HG02852 (cell line): Measurements from ENCODE around the gene BCL7C.

ENCODE experiments used
- ATAC-seq: cut with Tn5 transposase; IDR thresholded peaks from one replicate; pipeline ENCODE4 v1.9.1; 2021; ENCODE audit warnings: mild to moderate bottlenecking, moderate library complexity; ENCODE audit not compliant: unreplicated experiment

Gene BCL7C

DNA sequence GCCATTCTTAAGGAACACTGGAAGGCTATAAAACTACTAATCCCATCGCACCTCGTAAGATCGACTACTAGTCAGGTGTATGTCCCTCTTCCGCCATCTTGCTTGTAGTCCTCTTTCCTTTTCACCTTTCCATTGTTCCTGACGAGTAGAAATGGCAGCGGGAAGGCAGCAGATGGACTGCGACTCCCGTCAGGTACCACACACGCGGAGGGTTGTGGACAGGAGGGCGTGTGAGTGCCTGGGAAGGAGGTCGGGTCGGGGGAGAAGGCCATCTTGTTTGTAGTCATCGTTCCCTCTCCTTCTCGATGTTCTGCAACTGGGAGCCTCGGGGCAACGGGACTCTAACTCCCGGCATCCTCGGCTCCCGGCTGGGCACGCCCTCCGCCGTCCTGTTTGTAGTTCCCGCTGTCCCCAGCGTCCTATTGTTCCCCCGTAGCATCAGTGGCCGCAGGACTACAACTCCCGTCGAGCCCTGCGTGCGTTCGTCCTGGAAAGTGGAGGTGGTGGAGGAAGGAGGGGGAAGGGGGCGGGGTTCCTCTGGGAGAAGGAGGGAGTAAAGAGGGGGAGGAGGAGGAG is 29.2 kb upstream of the BCL7C start:
- ATAC-seq: peak; percentile 61

DNA sequence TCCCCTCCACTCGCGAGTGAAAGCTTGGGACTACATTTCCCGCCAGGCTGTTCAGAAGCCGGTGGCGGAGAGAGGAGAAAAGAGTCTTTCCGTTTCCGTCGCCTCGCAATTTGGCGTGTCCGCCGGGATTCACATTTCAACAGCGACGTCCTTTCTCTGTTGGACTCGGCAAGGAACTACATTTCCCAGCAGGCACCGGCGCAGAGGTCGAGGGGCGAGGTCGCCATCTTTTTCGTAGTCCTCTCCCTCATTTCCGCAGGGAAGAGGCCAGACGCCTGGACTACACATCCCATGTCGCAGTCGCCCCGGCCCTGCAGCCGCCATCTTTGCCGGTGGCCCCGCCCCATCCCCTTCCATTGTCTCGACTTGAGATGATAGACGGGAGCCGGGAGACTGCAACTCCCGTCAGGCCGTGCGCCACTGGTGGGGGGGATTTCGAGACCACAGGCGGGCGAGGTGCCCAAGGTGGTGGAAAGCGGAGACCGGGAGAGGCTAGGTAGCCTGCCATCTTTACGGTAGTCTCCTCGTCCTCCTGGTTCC is 28.6 kb upstream of the BCL7C start:
- peak; percentile 72 for ATAC-seq

DNA sequence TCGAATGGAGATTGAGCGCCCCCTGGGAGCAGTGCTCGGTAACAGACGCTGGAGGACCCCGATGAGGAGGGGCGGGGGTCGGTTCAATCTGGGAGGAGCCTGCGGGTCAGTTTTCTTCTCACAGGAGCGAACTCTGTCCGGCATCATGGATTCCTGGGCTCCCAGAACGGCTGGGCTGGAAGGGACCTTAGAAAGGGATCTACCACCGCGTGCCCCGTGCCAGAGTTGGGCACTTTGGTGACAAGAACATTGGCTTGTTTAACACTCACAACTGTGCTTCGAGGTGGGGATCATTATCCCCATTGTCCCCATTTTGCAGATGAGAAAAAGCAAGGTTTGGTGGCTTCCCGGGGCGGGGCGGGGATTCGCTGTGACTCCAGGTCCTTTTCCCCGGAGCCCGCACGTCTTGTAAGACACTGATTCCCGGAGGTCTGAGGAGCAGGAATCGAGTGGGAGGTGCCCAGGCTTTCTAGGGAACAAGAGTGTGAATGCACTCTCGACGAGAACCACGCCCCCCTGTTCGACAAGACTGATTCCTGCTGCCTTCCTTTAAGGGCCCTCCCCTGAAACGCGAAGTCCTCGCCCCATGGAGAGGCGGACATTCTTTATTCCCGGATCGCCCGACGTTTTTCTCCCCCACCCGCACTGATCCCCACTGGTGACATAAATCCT is 28.0 kb upstream of the BCL7C start:
- no peak for ATAC-seq

GRCh38 chr16:30921459-30921747 is 27.5 kb upstream of the BCL7C start:
- no peak for ATAC-seq

GRCh38 chr16:30920891-30921290 is 27.0 kb upstream of the BCL7C start:
- ATAC-seq: no peak

DNA sequence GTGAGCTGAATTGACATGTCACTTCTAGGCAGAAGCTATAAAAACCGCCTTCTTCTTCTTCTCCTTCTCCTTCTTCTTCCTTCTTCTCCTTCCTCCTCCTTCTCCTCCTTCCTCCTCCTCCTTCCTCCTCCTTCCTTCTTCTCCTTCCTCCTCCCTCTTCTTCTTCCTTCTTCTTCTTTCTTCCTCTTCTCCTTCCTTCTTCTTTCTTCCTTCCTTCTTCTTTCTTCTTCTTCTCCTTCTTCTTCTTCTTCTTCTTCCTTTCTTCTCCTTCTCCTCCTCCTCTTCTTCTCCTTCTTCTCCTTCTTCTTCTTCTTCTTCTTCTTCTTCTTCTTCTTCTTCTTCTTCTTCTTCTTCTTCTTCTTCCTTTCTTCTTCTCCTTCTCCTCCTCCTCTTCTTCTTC is 24.7 kb upstream of the BCL7C start:
- ATAC-seq: no peak

DNA sequence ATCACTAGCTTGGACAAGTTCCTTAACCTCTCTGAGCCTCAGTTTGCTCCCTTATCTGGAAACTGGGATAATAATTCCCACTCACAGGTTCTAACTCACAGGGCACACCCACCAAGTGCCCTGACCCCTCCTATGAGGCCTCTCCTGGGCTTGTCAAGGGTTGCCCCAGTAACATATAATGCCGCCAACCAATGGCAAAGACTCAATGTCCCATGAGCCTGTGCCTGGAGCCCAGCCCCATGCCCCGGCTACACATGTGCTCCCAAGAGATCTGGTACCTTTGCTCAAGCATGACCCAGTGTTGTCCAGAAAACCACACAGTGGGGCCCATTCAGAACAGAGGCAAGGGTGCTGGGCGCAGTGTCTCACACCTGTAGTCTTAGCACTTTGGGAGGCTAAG is 21.0 kb upstream of the BCL7C start:
- no peak for ATAC-seq

DNA sequence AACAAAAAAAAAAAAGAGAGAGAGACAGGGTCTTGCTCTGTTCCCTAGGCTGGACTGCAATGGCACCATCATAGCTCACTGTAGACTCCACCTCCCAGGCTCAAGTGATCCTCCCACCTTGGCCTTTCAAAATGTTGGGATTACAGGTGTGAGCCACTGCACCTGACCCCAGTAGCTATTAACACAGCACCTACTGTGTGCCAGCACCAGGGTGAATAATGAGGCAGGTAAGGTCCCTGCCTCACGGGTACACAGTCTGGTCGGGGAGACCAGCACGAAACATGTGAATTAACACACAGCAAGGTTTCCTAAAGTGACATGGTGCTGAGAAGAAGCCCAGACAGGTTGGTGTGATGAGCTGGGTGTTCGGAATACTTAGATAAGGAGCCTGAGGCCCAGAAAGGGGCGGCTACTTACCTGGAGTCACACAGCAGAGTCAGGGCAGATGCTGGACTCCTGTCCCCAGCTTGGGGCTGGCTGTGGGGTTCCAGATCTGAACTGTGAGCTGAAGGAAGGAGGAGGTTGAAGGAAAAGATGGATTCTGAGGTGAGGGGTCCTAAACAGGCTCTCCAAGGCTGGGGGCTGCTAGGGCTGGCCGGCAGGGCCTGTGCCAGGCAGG is 19.0 kb upstream of the BCL7C start:
- ATAC-seq: no peak

DNA sequence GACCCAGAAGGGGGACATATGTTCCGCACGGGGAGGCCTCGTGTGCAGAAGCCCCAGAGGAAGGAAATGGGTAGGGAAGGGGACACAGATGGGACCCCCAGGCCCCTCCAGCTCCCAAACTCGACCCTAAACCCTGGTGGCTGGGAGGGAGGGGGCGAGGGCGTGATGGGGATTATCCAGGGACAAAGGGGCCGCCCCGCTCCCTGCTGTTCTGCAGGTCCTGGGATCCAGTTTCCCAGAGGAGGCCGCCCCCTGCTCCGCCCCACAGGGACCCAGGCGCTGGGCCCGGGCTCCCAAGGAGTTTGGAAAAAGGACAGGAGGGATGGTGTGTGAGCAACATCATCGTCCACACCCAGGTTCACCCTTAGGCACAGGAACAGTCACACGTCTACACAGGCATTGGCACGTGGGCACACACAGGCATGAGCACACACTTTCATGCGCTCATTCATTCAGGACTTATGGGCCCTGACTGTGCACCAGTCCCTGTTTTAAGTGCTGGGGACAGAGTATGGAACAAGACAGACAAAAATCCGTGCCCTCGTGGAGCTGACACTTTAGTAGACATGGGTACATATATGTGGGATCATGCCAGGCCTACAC is 16.7 kb upstream of the BCL7C start:
- no peak for ATAC-seq

DNA sequence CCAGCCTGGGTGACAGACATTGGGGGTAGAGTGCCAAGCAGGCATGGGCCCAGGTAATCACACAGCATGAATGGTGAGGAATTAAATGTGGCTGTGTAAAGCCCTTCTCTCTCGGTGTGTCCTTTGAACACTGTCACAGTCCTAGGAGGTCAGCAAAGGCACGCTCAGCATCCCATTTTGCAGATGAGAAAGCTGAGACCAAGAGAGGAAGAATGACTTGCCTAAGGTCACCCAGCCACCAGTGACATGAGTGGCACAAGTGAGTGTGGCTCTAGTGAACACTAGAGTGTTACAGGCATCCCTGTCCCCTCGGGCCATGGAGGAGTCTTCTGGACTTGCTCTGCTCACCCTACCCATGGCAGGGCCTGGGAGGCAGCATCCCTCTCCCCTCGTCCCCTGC is 13.2 kb upstream of the BCL7C start:
- no peak for ATAC-seq

DNA sequence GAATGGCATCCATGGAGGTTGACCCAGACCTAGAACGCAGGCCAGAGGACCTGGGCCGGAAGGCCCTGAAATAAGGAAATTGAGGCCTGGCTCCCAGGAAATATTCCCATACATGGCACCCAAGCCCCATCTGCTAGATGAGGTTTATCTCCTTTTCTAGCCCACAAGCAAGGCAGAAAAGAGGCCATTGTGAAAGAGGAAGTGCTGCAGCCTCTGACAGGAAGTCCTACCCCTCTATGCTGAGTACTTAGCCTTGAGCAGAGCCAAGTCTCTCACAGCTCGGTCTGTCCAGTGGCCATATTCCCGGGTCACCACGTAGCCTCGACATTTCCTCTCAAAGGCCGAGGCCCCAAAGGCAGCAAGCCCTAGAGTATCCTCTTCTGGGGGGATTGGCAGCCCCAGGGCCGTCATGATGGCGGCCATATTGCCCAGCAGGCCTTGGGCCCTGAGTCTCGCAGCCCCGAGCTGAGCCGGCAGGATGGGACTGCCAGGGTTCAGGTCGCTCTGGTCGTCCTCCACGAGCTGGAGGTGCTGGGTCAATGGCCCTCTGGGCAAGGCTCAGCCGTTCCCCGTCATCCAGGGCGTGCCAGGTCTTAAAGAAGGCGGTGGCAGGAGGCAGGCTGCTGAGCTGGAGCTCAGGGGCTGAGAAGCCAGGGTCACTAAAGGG is 10.4 kb upstream of the BCL7C start:
- ATAC-seq: no peak

DNA sequence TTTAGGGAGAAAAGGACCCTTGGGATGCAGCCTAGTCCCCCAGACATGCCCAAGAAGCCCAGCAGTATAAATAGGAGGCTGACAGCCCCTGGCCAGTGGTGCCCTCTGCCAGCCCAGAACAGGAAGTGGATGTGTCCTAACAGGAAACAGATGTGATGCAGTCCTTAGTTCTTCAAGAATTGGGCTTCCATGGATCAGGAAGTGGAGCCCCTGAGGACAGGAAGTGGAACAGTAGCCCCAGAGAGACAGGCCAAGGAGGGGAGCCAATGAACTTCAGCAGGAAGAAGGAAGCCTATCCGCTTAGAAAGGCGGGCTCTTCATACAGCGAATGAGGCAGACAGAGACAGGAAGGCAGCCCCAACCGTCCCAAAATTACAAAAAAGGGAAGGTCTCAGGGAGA is 9.7 kb upstream of the BCL7C start:
- no peak for ATAC-seq

DNA sequence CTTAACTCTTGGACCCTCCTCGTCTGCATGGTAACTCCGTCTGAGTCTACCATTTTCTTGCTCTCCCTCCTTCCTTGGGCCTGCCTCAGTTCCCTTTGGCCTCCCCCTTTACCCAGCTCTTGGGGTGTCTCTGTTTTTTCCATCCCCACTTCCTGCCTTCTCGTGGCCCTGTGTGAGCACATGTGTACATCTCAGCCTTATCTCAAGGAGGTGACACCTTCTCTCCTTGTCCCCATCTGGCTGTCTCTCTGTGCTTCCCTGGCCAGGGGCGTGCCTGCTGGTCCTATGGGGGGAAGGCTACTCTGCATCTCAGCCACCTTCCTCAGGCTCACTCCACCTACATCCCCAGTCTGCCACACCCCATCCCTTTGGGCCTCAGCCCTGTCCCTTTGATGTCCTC is 9.1 kb upstream of the BCL7C start:
- no peak for ATAC-seq

GRCh38 chr16:30902029-30902972 is 8.4 kb upstream of the BCL7C start:
- ATAC-seq: peak; percentile 66

DNA sequence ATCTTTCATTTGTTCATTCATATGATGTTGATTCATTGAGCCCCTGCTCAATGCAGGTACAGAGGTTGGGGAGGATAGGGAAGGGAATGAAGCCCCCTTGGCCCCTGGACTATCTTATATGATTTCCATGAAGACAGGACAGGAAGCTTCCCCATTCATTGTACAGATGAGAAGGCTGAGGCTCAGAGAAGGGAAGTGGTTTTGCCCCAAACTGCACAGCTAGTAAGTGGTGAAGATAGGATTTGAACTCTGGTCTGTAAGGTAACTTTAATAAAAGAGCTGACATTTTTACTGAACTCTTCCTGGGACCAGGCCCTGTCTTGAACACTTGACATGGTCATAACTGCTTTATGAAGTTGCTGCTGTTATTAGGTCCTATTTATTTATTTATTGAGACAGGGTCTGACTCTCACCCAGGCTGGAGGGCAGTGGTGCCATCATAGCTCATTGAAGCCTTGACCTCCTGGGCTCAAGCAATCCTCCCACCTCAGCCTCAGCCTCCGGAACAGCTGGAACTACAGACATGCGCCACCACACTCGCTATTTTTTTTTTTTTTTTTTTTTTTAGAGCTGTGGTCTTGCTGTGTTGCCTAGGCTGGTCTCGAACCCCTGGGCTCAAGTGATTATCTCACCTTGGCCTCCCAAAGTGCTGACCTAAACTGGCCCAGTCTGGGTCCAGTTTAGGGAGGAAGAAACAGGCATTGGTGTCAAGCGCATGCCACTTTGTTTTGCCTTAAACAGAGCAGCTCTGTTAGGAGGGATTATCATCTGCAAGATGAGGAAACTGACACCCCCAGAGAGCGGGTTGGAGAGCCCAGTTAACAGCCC is 7.5 kb upstream of the BCL7C start:
- ATAC-seq: no peak

- no peak for ATAC-seq
Measured at GRCh38 chr16:30900588-30900987, 6.7 kb upstream of the BCL7C start.

GRCh38 chr16:30899794-30900193 is 5.9 kb upstream of the BCL7C start:
- ATAC-seq: no peak

DNA sequence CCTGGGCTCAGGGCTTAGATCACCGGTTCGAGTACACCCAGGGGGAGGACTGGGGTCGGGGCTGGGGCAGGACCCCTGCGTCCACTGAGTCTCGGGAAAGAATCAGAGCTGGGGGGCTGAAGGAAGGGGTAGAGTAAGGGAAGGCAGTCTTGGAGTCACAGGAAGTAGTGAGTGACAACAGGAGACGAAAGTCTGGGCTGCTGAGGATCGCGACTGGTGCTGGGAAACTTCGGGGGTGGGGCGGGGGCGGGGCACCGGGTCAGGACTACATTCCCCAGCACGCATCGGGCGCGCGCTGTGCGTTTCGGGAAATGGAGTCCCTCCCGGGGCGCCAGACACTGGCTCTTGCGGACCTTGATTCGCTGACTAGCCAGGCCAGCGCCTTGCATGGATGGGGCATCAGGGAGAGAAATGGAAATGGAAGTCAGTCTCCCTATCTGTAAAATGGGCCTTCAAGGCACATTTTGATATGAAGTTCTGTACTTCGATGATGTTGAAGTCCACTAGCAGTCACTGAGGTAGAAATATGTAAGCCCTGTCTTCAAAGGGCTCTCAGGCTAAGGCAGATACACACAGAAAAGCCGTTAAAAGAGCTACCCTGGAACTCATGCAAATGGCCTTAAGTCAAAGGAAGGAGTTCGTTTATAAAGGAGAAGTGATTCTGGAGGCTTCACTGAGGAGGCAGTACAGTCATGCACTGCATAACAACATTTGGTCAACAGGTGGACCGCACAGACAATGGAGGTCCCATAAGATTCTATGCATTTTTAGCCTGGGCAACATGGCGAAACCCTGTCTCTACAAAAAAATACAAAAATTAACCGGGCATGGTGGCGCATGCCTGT is 3.2 kb upstream of the BCL7C start:
- ATAC-seq: peak; percentile 43
